NCI-H128 (cell line): ENCODE results near the gene SIL1.
"Not testable (repeated sequence)": the region's sequence is repeated elsewhere in the genome, so short reads cannot be mapped to it uniquely, and the experiment has no call there.

Experiments used
- DNase-seq: peaks from one replicate; lab custom pipeline; 2025; ENCODE audit not compliant: unreplicated experiment; lab: John Stamatoyannopoulos, UW

SIL1 gene

DNA sequence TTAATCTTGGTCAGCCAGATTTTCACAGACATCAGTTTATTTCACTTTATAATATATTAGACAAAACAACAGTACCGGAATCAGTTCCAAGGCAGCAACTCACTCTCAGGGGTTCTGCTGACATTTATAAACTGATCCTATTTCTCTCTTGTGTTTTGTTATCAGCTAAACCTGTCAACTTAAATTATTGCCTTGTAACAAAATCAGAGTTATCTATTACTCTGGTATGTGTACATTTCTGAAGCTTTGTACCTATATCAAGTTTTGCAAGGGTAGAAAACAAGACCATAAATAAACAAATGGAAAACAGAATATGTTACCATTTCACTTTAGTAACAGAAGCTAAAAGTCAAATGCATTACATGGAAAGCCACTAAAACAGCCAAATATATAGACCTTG lies 122.1 kb downstream of the SIL1 start:
- DNase-seq: no peak

GRCh38 chr5:139075066-139076050 lies 122.8 kb downstream of the SIL1 start:
- DNase-seq: no peak

DNA sequence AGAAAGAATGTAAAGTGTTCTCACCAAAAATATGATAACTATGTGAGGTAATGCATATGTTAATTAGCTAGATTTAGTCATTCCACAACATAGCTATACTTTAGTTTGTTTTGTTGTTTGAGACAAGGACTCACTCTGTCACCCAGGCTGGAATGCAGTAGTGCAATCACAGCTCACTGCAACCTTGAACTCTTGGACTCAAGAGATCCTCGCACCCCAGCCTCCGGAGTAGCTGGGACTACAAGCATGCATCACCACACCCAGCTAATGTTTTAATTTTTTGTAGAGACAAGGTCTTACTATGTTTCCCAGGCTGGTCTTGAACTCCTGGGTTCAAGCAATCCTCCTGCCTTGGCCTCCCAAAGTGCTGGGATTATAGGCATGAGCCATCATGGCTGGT lies 124.2 kb downstream of the SIL1 start:
- DNase-seq: not testable (repeated sequence)

- DNase-seq: no peak
These were observed 129.5 kb downstream of the SIL1 start for GRCh38 chr5:139068494-139069151.

DNA sequence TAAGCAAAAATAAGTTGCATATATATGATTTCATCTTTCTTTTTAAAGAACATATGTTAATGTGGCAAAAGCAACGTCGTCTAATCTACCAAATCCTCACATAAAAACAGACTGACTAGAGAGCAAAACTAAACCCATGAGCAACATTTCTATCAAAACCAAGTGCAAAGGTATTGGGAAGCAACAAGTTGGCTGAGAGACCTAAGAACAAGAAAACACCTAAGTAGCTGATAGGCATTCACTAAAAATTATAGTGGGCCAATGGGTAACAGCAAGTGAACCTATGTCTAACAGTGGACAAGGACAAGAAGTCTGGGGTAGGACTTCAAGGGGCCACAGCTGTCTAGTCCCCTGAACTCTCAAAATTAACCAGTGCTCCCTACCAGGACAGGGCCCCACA lies 130.1 kb downstream of the SIL1 start:
- DNase-seq: no peak

DNA sequence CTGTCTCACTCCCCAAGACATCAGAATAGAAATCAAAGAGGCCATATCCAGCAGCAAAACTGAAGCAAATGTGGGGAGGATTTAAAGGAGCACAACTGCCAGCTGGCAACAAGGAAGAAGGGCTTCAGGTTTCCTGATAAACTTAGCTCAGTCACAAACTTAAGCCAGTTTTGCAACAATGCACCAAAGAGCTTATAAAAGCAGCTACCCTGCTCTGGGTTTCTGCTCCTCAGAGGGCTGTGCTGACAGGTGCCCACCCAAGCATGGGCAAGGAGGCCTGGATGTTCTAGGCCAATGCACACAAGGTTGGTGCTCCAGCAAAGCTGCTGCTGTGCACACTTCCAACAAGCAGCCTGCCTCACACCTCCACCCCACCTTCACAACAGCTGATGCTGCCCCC lies 132.9 kb downstream of the SIL1 start:
- DNase-seq: no peak

DNA sequence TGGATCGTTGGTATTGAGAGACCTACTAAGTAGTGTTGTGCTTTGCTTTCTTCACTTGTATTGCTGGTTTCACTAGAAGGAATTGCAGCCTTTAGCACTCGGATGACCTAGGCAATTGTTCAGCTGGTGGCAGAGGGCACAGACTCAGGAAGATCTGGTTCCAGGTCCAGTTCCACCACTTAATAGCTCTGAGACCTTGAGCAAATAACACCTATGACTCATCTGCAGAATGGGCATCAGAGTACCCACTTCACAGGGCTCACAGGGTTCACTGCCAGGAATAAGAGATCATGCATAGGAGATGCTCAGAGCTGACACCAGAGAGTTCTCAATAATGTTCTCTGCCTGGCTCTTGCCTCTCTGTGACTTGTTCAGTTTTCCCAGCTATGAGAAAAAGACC lies 133.6 kb downstream of the SIL1 start:
- DNase-seq: no peak

- no peak for DNase-seq
These were observed 134.5 kb downstream of the SIL1 start for GRCh38 chr5:139063664-139064054.

DNA sequence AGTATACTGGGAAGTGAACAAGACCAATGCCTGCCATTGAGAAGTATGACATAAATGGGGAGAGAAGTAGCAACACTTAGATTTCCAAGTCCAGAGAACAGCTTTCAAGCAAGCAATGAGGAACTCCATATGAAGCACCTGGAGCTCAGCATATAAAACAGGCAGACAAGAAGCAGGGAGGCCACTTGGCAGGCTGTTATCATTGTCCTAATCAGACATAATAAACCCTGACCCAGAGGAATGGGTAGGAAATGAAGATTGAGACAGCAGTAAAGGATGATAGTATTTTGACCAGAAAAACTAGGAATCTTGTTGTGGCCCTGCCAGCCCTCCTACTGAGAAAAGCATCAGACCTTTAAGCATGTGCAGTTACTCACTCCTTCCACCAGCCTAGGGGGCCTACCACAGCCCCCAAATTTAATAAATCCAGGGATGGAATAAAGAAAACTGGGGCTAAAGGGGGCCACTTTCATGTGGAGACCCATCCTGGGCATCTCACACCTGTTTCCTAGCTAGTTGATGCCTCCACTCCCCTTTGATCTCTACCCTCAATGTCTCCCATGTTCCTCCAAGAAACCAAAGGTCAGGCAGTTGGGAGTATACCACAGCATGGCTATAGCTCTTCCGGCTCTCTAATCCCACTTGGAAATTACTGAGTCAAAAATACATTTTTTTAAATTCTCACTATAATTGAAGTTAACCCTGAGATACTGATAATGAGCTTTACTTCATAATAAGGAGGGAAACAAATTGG lies 135.1 kb downstream of the SIL1 start:
- DNase-seq: no peak

DNA sequence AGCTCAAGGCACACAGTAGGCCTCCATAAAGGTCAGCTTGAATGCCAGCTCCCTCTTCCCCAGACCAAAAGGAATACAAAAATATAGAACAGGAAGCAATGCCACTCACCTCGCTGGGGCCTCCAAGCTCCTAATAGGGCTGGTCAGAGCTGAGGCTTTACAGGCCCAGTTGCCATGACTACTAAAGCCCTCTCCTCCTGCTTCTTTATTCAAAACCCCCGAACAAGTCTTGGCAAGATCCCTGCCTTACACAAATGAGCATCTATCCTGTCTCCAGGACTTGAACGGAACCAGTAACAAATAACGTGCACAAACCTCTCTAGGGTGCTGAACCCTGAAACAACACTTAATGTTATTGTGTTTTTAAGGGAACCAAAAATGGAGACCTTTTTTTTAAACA lies 136.3 kb downstream of the SIL1 start:
- DNase-seq: no peak

- DNase-seq: no peak
These were observed 136.9 kb downstream of the SIL1 start for GRCh38 chr5:139061274-139061673.

- DNase-seq: no peak
These were observed 140.0 kb downstream of the SIL1 start for GRCh38 chr5:139058121-139058520.

GRCh38 chr5:139057045-139057939 lies 140.9 kb downstream of the SIL1 start:
- DNase-seq: not testable (repeated sequence)

DNA sequence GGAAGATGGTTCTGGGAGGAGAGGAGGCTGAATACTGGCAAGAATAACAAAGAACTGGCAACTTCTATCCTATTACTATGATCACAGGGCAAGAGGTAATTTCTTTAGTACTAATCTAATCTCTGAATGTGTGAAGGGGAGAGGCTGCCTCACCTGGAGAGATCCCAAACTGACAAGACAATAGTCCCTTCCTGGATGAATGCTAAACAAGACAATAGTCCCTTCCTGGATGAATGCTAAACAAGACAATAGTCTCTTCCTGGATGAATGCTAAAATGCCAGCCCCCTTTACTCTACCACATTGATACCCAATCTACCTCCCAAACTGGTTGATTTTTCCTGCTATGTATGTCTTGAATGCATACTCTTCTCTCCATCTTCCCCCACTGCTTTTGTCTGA lies 145.2 kb downstream of the SIL1 start:
- no peak for DNase-seq

DNA sequence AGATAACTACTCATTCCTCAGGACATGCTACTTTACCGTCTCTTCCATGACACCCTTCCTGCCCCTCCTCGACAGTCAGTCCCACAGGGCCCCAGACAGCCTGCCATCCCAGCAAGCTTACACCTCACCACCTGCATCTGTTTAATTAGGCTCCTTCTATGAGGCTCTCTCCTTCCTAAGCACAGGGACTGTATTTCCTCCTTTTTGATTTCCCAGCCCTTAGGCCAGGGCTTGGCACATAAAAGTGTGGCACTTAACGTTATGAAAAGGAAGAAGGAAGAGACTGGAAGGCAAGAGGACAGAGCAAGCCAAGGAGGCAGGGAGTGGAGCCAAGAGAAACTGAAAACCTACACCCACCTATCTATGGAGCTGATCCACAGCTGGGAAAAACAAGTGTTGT lies 146.8 kb downstream of the SIL1 start:
- no peak for DNase-seq

GRCh38 chr5:139050432-139050831 lies 147.7 kb downstream of the SIL1 start:
- DNase-seq: no peak

DNA sequence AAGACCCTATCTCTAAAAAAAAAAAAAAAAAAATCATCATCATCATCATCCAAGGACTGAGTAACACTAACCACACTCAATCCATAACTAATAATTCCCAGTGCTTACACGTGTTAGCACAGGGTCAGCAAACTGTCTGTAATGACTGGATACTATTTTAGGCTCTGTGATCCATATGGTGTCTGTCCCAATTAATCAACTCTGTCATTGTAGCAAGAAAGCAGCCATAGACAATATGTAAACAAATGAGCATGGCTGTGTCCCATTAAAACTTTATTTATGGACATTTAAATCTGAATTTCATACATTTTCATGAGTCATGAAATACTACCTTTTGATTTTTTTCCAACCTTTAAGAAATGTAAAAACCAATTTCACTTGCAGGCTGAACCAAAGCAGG lies 148.4 kb downstream of the SIL1 start:
- no peak for DNase-seq

- DNase-seq: no peak
These were observed 151.6 kb downstream of the SIL1 start for GRCh38 chr5:139046551-139046950.

DNA sequence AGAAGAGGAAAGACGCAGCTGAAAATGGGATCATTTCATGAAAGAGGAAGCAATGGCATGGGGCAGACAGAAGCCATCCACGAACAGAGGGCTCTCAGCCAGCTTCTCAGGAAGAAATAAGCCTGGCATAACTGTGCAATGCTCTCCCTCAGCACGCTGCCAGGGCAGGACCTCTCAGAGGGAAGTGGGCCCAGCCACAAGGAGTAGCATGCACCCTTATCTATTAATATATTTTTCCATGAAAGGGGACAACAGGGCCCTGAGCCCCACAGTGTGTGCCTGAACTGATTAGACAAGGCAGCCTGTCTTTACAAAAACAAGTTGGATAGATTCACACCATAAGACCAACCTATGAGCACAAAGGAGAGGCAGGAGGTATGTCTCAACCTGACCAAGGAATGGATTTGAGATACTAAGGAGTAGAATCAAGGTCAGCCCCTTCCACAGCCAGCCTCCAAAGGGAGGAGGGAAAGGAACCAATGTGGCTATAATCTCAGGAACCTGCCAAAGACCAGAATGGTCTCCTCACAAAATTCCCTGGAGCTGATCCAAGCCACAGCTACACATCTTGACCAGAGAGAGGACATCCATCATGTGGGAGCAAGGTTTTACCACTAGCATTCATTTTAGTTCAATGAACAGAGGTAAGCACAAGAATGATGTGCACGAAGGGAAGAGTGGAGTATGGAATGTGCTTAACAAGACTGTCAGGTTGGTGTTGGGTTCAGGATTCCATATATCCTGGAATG lies 154.8 kb downstream of the SIL1 start:
- no peak for DNase-seq

- DNase-seq: no peak
These were observed 158.1 kb downstream of the SIL1 start for GRCh38 chr5:139040081-139040480.
